Progenitor cell of endocrine pancreas (in vitro differentiated cells): ENCODE data around the gene PHRF1. TPM values are rescaled to one million over a fixed set of nuclear protein-coding genes. Genes with fewer than 3 reads are reported as not detected.

Experiments
- DNase-seq: peaks from one replicate; pipeline ENCODE4 v3.0.0; 2021; ENCODE audit warnings: low spot score; ENCODE audit not compliant: unreplicated experiment
- H3K27ac Mint-ChIP-seq: 2 replicates; pipeline ENCODE4 v1.8.0; 2021; ENCODE audit warnings: mild to moderate bottlenecking, moderate library complexity, mixed read lengths
- H3K27me3 Mint-ChIP-seq: 2 replicates; pipeline ENCODE4 v1.8.0; 2021; ENCODE audit warnings: mixed read lengths
- H3K36me3 Mint-ChIP-seq: 2 replicates; pipeline ENCODE4 v1.8.0; 2022; ENCODE audit warnings: mixed read lengths; ENCODE audit not compliant: insufficient read depth
- H3K4me1 Mint-ChIP-seq: 2 replicates; pipeline ENCODE4 v1.8.0; 2021; ENCODE audit warnings: low read depth, mixed read lengths
- H3K4me3 Mint-ChIP-seq: 2 replicates; pipeline ENCODE4 v1.8.0; 2021; ENCODE audit warnings: low read depth, mild to moderate bottlenecking, moderate library complexity, mixed read lengths
- H3K9me3 Mint-ChIP-seq: 2 replicates; pipeline ENCODE4 v1.8.0; 2021; ENCODE audit warnings: low read depth, mixed read lengths
- total RNA-seq: library from RNA; stranded (reverse); gene quantifications from 2 replicates; pipeline ENCODE4 v1.2.1, GENCODE V29; 2021
- TF ChIP-seq, protein P1 (sequence below): fragments of 200-600 bp; sonication (generic); IDR thresholded peaks from one replicate; pipeline ENCODE4 v1.5.0; 2021; ENCODE audit warnings: antibody characterized with exemption, mild to moderate bottlenecking; ENCODE audit not compliant: unreplicated experiment

The PHRF1 gene
- total RNA-seq, 1 donor from 2014 or later: 44.4 TPM

DNA sequence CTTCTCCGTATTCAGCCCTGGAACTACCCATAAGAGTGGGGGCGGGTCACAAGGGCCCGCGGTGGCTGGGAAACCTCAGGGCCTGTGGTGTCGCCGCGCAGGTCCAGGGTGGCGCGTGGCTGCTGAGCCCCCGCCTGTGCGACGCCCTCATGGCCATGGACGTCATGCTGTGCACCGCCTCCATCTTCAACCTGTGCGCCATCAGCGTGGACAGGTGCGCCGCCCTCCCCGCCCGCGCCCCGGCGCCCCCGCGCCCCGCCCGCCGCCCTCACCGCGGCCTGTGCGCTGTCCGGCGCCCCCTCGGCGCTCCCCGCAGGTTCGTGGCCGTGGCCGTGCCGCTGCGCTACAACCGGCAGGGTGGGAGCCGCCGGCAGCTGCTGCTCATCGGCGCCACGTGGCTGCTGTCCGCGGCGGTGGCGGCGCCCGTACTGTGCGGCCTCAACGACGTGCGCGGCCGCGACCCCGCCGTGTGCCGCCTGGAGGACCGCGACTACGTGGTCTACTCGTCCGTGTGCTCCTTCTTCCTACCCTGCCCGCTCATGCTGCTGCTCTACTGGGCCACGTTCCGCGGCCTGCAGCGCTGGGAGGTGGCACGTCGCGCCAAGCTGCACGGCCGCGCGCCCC lies 63.2 kb downstream of the PHRF1 start:
- TF ChIP-seq, protein P1, sequence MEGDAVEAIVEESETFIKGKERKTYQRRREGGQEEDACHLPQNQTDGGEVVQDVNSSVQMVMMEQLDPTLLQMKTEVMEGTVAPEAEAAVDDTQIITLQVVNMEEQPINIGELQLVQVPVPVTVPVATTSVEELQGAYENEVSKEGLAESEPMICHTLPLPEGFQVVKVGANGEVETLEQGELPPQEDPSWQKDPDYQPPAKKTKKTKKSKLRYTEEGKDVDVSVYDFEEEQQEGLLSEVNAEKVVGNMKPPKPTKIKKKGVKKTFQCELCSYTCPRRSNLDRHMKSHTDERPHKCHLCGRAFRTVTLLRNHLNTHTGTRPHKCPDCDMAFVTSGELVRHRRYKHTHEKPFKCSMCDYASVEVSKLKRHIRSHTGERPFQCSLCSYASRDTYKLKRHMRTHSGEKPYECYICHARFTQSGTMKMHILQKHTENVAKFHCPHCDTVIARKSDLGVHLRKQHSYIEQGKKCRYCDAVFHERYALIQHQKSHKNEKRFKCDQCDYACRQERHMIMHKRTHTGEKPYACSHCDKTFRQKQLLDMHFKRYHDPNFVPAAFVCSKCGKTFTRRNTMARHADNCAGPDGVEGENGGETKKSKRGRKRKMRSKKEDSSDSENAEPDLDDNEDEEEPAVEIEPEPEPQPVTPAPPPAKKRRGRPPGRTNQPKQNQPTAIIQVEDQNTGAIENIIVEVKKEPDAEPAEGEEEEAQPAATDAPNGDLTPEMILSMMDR: no peak
- H3K4me1 Mint-ChIP-seq: peaks cover 9% of the 10 kb centered on the region
- no peak for DNase-seq
- H3K4me3 Mint-ChIP-seq: peak overlapping the region; percentile 40
- peaks cover 4% of the 10 kb centered on the region for H3K36me3 Mint-ChIP-seq
- H3K27ac Mint-ChIP-seq: no peak overlapping the region
- no peaks in the 10 kb centered on the region for H3K9me3 Mint-ChIP-seq
- H3K27me3 Mint-ChIP-seq: peaks cover 45% of the 10 kb centered on the region

DNA sequence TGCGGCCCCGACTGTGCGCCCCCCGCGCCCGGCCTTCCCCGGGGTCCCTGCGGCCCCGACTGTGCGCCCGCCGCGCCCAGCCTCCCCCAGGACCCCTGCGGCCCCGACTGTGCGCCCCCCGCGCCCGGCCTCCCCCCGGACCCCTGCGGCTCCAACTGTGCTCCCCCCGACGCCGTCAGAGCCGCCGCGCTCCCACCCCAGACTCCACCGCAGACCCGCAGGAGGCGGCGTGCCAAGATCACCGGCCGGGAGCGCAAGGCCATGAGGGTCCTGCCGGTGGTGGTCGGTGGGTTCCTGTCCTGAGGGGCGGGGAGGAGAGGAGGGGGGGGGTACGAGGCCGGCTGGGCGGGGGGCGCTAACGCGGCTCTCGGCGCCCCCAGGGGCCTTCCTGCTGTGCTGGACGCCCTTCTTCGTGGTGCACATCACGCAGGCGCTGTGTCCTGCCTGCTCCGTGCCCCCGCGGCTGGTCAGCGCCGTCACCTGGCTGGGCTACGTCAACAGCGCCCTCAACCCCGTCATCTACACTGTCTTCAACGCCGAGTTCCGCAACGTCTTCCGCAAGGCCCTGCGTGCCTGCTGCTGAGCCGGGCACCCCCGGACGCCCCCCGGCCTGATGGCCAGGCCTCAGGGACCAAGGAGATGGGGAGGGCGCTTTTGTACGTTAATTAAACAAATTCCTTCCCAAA lies 63.9 kb downstream of the PHRF1 start:
- Mint-ChIP-seq H3K9me3 (no peaks in the 10 kb centered on the region), H3K27ac (no peak overlapping the region), H3K27me3 (peaks cover 38% of the 10 kb centered on the region), H3K36me3 (peaks cover 3% of the 10 kb centered on the region), H3K4me1 (peaks cover 9% of the 10 kb centered on the region), H3K4me3 (no peak overlapping the region)
- no peak for DNase-seq
- TF ChIP-seq, protein P1: no peak

DNA sequence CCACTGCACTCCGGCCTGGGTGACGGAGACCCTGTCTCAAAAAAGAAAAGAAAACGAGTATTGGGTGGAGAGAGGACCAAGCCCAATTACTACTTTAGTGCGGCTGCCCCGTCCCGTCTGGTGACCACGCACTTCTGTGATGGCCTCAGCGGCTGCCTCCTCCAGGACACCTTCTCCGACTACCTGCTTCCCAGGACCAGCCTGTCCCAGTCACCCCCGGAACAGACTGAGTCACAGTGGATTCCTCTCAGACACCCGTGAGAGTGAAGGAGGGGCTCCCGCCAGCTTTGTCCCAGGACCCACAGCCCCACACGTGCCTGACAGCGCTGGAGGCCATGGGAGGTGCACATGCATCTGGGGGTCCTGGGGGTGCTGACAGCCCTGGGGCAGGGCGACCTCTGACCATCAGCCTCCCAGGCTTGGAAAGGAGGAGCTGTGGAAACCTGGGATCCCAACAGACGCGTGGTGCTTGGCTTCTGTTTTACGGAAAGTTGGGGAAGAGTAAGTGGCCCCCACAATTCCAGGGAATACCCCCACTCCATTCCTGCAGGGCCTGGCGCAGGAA lies 65.6 kb downstream of the PHRF1 start:
- Mint-ChIP-seq H3K4me3 (no peak overlapping the region), H3K27me3 (peaks cover 23% of the 10 kb centered on the region), H3K27ac (no peak overlapping the region), H3K4me1 (peaks cover 7% of the 10 kb centered on the region), H3K36me3 (peaks cover 3% of the 10 kb centered on the region), H3K9me3 (no peaks in the 10 kb centered on the region)
- DNase-seq: no peak
- TF ChIP-seq, protein P1: no peak

DNA sequence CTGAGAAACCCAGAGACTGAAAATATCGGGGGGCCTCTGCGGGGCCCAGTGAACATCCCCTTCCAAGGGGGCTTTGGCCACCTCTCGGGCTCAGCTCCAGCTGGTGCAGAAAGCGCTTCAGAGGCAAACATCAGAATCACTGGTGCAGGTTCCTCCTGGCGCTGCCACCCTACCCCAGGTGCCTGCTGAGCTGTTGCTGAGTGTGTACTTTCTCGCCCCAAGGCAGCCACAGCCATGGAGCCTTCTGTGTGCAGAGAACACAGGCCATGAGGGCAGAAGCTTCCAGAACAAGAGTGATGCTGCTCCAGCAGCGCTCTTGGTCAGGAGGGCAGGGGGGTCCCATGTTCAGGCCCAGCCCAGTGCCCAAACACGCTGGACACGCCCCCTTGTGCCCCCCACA lies 67.1 kb downstream of the PHRF1 start:
- TF ChIP-seq, protein P1: no peak
- H3K27me3 Mint-ChIP-seq: peaks cover 11% of the 10 kb centered on the region

DNA sequence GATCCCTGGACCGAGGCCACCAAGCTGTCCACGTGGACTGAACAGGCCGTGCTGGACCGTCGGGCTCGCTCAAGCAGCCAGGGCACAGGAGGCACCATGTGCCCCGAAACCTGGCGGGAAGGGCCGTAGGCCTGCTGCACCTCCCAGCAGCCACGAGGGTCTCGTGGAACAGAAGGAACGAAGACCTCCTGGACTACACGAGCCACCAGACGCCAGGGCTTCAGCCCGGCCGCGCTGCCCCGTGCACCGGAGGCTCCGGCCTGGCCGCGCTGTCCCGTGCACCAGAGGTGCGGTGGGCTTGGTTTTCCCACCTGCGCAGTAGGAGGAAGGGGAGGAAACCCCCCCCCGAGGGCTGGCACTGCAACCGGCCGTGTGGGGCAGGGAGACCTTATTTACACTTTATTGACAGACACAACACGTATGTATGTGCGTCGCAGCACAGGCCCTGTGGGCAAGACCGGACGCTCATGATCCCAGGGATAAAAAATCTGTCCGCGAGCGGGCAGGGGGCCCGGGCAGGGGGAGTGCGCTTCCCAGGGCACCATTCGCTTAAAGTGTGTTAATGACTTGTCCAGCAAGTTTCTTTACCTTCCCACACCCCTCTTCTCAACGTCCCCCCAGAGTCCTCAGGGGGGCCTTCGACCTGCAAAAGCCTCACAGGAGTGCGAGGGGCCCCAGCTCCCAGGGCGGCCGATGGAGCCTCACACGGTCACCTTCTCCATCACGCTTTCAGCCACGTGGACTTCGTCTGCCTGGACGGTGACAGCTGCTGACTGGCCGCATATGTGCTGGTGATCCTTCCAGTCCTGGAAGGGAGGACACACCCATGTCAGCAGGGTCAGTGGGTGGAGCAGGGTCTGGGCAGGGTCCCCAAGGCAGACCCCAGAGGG lies 67.8 kb downstream of the PHRF1 start:
- no peak for DNase-seq
- Mint-ChIP-seq H3K4me1 (no peaks in the 10 kb centered on the region), H3K27ac (no peak overlapping the region), H3K9me3 (no peaks in the 10 kb centered on the region), H3K4me3 (no peak overlapping the region), H3K36me3 (peaks cover 6% of the 10 kb centered on the region), H3K27me3 (peaks cover 4% of the 10 kb centered on the region)
- TF ChIP-seq, protein P1: no peak

More for the DNA sequence above, 67.1 kb downstream of the PHRF1 start:
- peaks cover 5% of the 10 kb centered on the region for H3K36me3 Mint-ChIP-seq
- no peaks in the 10 kb centered on the region for H3K9me3 Mint-ChIP-seq
- no peak overlapping the region for H3K4me3 Mint-ChIP-seq
- H3K27ac Mint-ChIP-seq: no peak overlapping the region
- H3K4me1 Mint-ChIP-seq: peaks cover 4% of the 10 kb centered on the region
- no peak for DNase-seq
